Right ventricle myocardium inferior (tissue), 1 donor: ENCODE data around the gene SRRM4. TPM values are rescaled to one million over a fixed set of nuclear protein-coding genes. Genes with fewer than 3 reads are reported as not detected.
A peak's percentile ranks its signal among the peaks of the same experiment; 100 is the strongest.

Experiments
- ATAC-seq: fragments of 200-7000 bp; cut with Tn5 transposase; one replicate; pipeline ENCODE4 v1.9.1; 2020; ENCODE audit warnings: mild to moderate bottlenecking, moderate library complexity
- DNase-seq: peaks from one replicate; pipeline ENCODE4 v3.0.0; 2021; ENCODE audit errors: missing footprints
- intact Hi-C: fragments of 100-400 bp; cut with DNase I; formaldehyde crosslinking; loops from one replicate; pipeline ENCODE4 v1.11.0; 2022
- total RNA-seq: library from RNA; stranded (reverse); fragmentation: NEBNext Ultra II Directional; extraction: Animal tissue kit (Norgen Biotek cat#: 25700); gene quantifications from one replicate; pipeline ENCODE4 v1.2.1, GENCODE V29; 2021
- donor health status: DM: no; HTN: yes; CAD: no; lungs with severe emphysema.

SRRM4 gene
- total RNA-seq, 1 donor from 2014 or later, result 0.43 TPM

GRCh38 chr12:119206348-119207062 lies 225.2 kb downstream of the SRRM4 start:
- DNase-seq (no peak), ATAC-seq (no peak)
- intact Hi-C loops, result loop anchor here (5.0 kb wide), 1 partner anchor 176 kb away; no protein-coding TSS in a partner anchor

- no peak for ATAC-seq
- no peak for DNase-seq
- intact Hi-C loops, result loop anchor here (5.0 kb wide), 1 partner anchor 175 kb away; no protein-coding TSS in a partner anchor
Measured at GRCh38 chr12:119207063-119207560, 225.8 kb downstream of the SRRM4 start.

GRCh38 chr12:119208626-119209061 lies 227.3 kb downstream of the SRRM4 start:
- ATAC-seq, result peak; percentile 93
- intact Hi-C loops, result loop anchor here (2.0 to 5.0 kb wide), 3 partner anchors 28 to 174 kb away; no protein-coding TSS in a partner anchor
- peak; percentile 92 for DNase-seq

GRCh38 chr12:119211884-119212283 lies 230.5 kb downstream of the SRRM4 start:
- ATAC-seq, result no peak
- intact Hi-C loops, result no loop called here
- DNase-seq, result no peak

Other genes starting within 250 kb of the SRRM4 start
- 572 TPM for gene HSPB8, start 197.4 kb downstream of the SRRM4 start, total RNA-seq